Stimulated activated CD4-positive, alpha-beta T cell treated with anti-CD3 and anti-CD28 coated beads, Interleukin-2, amount 100 ng/mL, for 48 hours (primary cell): ENCODE data around the gene ATXN7L3.

ENCODE experiments used
- DNase-seq, 2 donors: peaks; one replicate each; pipeline ENCODE4 v3.0.0-alpha.2; 2020

ATXN7L3 gene

GRCh38 chr17:44218344-44219107 is 18.8 kb upstream of the ATXN7L3 start:
- DNase-seq: peak; percentile 80 to 81

DNA sequence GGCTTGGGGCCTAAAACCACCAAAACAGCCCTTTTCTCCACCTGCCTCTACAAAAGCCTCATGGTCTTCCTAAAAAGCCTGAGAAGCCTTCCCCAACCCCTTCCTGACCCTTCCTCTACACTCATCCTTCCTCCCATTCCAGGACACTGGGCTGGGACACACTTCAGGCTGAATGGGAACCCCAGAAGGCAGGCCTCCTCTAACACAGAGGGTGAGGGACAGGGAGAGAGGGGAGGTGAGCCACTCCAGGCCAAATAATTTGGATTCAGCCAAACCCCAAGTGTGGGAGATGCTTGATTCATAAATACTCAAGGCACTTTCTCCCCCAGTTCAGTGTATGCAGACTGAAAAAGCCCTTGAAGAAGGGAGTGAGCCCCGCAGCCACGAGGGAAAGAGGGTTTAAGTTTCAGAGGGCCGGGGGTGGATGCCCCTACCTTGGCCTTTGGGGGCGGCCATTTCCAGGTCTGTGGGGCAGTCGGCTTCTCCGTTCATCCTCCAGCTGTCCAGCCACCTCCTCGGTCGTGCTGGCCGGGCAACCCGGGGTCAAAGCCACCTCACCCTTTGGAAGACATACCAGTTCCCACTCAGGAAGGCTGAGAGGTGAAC is 18.2 kb upstream of the ATXN7L3 start:
- no peak for DNase-seq

DNA sequence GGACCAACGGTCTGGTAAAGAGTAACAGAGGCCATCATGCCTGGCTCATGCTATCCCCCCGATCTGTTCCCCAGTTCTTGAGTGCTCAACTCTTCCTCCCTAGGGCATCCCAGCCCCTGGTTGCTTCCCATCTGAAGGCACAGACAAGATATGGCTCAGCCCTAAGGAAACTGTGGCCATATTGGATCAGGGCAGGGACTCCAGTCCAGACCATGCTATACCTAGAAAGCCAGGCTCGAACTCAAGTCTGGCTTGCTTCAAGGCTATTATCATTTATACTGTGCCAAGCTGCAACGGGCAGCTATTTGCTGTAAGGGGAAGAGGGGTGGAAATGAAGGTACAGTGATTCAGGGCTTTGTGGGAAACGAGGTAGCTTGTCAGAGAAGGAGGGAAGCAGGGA is 17.0 kb upstream of the ATXN7L3 start:
- DNase-seq: no peak

DNA sequence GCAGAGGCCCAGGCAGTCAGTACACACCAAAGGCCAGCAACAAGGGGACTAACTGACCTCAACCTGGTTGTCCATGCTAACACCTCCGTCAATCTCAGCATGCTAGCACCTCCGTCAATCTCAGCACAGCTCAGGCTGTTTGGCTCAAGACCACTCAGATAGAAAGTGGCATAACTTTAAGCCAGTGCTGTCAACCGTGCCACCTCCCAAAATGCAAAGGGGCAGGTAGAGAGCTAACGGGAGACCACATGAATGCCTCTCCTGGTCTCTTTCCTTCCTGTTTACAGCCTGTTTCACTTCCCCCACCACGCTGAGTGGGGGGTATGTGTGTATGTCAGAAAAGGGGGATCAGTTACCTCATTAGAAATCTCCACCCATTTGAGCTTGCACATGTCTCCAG is 16.5 kb upstream of the ATXN7L3 start:
- DNase-seq: no peak

- DNase-seq: no peak
These were observed 15.2 kb upstream of the ATXN7L3 start for GRCh38 chr17:44214896-44215295.

DNA sequence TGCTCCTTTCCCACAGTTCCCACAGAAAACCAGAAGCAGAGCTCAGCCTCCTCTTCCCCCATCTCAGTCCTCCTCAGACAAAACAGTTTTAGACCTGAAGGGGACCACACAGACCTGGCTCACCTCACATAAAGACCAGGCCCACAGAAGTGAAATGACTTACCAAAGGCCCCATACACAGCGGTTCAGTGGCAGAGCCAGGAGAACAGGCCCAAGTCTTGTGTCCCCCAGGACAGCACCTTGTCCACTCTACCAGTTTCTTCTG is 14.5 kb upstream of the ATXN7L3 start:
- DNase-seq: no peak

DNA sequence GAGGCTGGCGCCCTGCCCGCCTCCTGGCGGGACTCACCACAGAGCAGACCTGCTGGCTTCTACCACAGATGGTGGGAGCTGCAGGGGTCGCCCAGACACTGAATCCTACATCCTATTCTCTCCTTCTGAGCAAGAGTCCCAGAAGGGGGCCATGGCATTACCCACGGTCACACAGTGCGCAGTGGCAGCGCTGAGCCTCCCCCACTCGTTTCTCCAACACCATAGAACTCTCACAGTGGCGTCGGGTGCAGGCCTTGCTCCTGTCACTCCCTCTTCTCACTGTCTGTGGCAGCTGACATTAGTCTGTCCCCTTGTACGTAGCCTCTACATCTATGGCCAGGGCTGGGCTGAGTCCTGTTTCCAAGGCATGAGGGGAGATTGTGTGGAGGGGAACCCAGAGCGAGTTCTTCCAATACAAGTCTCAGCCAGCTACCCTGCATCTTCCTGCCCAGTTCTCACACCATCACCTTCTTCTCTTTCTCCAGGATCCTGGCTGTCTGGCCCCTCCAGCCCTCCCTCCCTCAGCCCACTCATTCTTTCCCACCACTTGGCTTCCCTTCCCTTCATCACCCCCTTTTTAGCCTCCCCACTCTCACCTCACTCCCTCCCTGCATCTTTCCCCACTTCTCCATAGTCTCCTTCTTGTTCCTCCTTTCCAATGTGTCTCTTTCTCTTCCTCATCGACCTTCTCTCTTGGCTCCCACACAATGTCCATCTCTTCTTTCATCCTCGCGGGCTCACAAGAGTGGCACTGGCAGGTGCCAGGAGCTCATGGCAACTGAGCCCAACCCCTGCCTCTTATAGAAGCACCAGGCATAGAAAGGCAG is 13.9 kb upstream of the ATXN7L3 start:
- DNase-seq: no peak

DNA sequence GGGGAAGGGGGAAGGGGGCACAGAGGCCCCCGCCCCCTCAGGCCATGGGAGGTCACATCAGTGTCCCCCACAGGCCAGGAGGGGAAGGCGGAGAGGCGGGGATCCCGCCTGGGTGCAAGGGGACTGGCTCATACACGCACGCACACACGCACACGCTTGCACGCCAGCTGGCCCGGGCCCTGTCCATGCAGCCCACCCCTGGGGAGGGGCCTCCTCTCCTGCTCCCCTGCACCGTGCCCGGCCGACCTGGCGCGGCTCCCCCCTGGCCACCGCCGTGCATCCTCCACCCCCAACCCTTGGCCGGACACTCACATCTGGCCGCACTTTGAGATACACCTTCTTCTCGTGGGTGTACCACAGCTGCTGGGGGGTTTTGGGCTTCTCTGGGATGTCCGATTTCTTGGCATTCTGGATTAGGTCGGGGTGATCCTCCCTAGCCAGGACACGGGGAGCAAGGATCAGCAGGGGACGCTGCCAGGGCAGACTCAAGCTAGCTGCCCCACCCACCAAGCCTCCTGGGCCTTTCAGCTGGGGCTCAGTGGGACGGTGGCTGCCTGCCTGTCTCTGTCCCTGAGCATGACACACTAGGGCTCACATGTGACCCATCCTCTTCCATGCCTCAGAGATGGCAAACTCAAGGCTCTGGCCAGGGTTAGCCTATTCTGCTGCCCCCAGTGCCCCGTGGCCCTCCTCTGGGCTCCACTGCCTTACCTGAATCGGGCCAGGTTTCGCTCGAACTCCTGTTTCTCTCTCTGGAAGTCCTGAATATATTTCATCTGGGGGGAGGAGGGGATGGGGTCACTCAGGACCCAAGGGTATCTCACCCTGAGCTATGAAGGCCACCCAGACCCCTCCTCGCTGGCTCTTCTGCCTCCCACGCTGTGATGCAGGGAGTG is 13.1 kb upstream of the ATXN7L3 start:
- no peak for DNase-seq

DNA sequence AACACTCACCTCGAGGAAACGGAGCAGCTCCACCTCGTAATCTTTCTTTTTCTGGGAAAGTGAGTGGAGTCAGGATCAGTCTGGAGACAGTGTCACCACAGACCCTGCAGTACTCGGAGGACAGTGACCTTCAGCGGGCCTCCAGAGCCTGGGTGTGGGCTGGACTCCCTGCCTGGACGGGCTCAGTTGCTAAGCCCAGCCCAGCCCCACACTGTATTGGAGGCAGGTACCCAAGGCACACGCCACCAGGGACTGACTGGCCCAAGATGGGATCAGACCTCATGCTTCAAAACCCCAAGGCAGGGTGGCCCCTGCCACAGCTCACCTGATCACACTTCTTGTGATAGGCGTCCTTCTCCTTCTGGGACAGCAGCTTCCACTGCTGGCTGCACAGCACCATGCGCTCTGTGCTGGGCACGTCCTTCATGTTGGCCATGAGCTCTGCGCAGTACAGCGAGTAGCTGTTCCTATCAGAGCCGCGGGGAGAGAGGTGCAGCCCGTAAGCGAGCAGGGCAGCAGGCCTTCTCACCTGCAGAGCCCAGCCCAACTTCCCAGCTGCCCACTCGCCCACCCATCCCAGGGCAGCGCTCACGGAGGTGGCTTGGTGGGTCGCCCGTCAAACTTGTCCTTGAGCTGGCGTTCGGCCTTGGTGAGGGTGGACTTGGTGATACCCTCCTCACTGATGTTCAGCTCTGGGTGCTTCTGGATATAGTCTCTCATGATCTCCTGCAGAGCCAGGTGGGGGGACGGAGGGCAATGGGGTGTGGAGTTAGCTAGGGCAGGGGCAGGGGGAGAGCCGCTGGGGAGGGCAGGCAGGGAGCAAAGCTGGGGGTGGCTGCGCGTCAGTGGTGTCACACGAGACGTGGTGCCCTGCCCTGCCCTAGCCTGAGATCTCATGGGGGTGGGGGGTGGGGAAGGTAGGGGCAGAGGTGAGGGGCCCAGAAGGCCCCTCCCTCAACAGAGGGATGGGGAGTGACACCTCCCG is 11.9 kb upstream of the ATXN7L3 start:
- DNase-seq: no peak

GRCh38 chr17:44210342-44211192 is 10.9 kb upstream of the ATXN7L3 start:
- peak; percentile 91 to 94 for DNase-seq

- peak; percentile 36 to 49 for DNase-seq
These were observed 10.2 kb upstream of the ATXN7L3 start for GRCh38 chr17:44209786-44210341.

DNA sequence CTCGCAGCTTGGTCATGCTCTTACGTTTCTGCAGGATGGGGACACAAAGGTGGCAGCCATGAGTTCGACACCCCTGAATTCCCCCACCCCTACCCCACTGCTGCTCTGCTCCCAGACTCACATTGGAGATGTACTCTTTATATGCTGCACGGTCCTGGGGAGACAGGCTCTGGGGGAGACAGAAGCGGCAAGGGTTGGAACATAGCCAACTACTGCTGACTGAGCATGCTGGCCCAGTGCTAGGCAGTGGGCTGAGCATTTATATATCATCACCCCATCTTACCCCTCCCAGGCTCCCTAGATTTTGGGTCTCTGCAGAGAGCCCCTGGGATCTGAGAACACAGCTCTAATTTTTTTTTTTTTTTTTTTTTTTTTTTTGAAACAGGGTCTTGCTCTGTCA is 8.1 kb upstream of the ATXN7L3 start:
- no peak for DNase-seq

- DNase-seq: no peak
These were observed 7.6 kb upstream of the ATXN7L3 start for GRCh38 chr17:44207319-44207718.

DNA sequence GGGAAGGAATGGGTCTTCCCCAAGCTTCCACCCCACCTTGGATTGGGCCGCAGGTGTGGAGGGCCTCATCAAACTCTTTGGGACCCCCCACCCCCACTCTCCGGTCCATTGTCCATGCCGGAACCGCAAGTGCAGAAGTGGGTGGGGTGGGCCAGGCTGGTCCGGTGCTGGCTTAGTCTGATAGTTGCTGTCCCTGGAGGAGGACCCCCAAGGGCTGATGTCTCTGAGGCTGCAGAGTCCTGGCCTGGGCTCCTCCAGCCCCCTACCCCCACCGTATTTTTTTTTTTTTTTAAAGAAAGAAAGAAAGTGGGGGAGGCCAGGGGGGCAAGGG is 7.1 kb upstream of the ATXN7L3 start:
- DNase-seq: no peak

GRCh38 chr17:44205962-44206824 is 6.5 kb upstream of the ATXN7L3 start:
- no peak for DNase-seq

DNA sequence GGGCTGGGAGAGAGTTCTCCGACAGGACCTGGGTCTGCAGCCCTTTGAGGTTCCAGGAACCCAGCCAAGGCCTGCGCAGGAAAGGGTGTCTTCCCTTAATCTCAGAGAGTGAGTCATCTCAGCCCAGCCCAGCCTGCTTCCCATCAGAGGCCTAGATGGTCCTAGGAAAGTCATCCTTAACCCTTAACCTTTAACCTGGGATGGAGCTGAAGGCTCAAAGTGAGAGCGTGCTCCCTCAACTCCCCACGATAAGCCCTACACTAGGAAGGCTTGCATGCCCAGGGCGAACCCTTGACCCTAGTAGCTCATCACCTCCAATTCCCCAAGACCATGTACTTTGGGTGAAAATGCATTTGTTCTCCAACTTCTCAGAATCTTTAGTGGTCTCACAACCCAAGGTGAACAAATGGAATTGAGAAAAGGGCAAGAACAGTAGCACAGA is 4.8 kb upstream of the ATXN7L3 start:
- no peak for DNase-seq

DNA sequence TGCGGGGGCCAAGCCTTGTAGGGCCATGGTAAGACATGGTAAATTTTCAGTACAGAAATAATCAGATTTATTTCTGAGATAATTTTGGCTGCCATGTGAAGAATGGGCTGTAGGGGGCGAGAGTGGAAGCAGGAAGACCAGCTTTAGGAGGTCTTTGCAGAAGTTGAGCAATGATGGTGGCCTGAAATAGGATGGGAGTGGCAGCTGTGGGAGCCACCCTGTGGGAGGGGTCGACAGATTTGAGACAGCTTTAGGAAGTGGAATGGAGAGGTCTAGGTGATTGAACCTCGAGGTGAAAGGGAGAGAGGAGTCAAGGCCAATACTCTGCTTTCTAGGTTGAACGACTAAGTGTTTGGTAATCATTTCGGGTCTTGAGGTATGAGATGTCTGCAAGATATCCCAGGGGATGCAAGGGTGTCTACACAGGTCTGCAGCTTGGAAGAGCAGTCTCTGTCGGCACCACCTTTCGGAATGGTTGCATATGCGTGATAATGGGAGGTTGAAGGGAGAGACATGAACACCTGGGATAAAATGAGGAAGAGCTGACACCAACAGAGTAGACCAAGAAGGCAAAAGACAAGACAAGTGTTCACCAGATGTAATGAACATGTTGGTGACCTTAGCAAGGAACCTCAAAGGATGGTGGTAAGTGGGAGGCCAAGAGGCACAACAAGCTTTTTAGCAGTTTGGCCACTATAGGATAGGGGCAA is 4.2 kb upstream of the ATXN7L3 start:
- DNase-seq: peak; percentile 53 to 54

DNA sequence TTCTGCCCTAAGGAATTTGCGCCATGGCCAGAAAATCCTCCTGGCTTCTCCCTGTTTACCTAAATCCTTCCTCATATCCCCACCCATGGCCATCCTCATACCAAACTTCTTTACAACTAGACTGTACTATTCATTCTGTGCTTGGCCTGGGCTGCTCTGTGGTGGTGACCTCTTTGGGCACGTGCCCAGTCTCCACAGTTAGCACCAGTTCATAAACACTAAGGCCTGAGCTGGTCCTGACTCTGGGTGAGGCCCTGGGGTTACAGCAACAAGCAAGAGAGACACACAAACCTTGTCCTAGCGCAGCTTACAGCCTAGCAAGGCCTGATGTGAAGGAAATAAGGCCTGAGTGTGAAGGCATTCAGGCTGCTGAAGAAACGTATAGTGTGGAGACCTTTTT is 3.1 kb upstream of the ATXN7L3 start:
- DNase-seq: no peak
